HEK293 (cell line): ENCODE measurements around the gene GFI1.
A peak's percentile ranks its signal among the peaks of the same experiment; 100 is the strongest.

Experiments
- CTCF ChIA-PET: fragments of 350-600 bp; formaldehyde crosslinking; extraction: SDS; loops from one replicate; lab custom pipeline; 2021; ENCODE audit warnings: antibody characterized with exemption; lab: Yijun Ruan, JAX
- POLR2A ChIA-PET: fragments of 300-600 bp; formaldehyde crosslinking; extraction: SDS; loops from one replicate; lab custom pipeline; 2020; ENCODE audit warnings: antibody characterized with exemption, inconsistent platforms; lab: Yijun Ruan, JAX
- H3K27ac ChIP-seq: fragments of 200-500 bp; sonication (Bioruptor generic); 2 replicates; pipeline ENCODE4 v1.5.1; 2014; ENCODE audit warnings: low read depth, low read length, control low read depth, inconsistent platforms; ENCODE audit errors: extremely low read depth
- H3K36me3 ChIP-seq, 2 experiments: fragments of 200-500 bp in 1 of 2; sonication (Bioruptor generic) in 1 of 2; 1 replicate in 1 of 2; 2 replicates in 1 of 2; pipeline ENCODE4 v1.5.1; 2014 to 2017; ENCODE audit warnings: inconsistent platforms in 2 of 2, low read length in 2 of 2; ENCODE audit not compliant: control insufficient read depth in 2 of 2, insufficient read depth in 1 of 2
- H3K4me1 ChIP-seq: fragments of 200-500 bp; sonication (Bioruptor generic); 2 replicates; pipeline ENCODE4 v1.5.1; 2014; ENCODE audit warnings: mild to moderate bottlenecking, low read length, inconsistent platforms; ENCODE audit not compliant: control insufficient read depth, insufficient read depth
- H3K4me3 ChIP-seq: 2 replicates; pipeline ENCODE4 v1.5.1; 2011; ENCODE audit warnings: low read depth, mild to moderate bottlenecking, control low read depth, low read length, moderate library complexity
- H3K9me3 ChIP-seq: fragments of 200-500 bp; sonication (Bioruptor generic); 2 replicates; pipeline ENCODE4 v1.5.1; 2014; ENCODE audit warnings: low read depth, low read length, inconsistent platforms; ENCODE audit not compliant: control insufficient read depth, insufficient read depth
- BCL11A ChIP-seq: fragments of 450-650 bp; formaldehyde crosslinking; IDR thresholded peaks from 2 replicates; pipeline ENCODE4 v1.5.1; 2016; ENCODE audit warnings: low read depth, missing biosample characterization, missing genetic modification characterization
- BCL11B ChIP-seq: fragments of 450-650 bp; formaldehyde crosslinking; IDR thresholded peaks from 2 replicates; pipeline ENCODE4 v1.5.1; 2016; ENCODE audit warnings: low read depth, missing biosample characterization, missing genetic modification characterization
- GFI1B ChIP-seq: fragments of 450-650 bp; formaldehyde crosslinking; IDR thresholded peaks from 2 replicates; pipeline ENCODE4 v1.5.1; 2016; ENCODE audit warnings: missing biosample characterization, missing genetic modification characterization
- GLIS2 ChIP-seq: fragments of 450-650 bp; formaldehyde crosslinking; IDR thresholded peaks from 2 replicates; pipeline ENCODE4 v1.5.1; 2016; ENCODE audit warnings: missing biosample characterization, missing genetic modification characterization
- KLF1 ChIP-seq: fragments of 450-650 bp; formaldehyde crosslinking; IDR thresholded peaks from 2 replicates; pipeline ENCODE4 v1.5.1; 2016; ENCODE audit warnings: missing biosample characterization, missing genetic modification characterization
- KLF7 ChIP-seq: fragments of 450-650 bp; formaldehyde crosslinking; IDR thresholded peaks from 2 replicates; pipeline ENCODE4 v1.5.1; 2016; ENCODE audit warnings: missing biosample characterization, missing genetic modification characterization, borderline replicate concordance
- REPIN1 ChIP-seq: fragments of 450-650 bp; formaldehyde crosslinking; IDR thresholded peaks from 2 replicates; pipeline ENCODE4 v1.5.1; 2017; ENCODE audit warnings: missing biosample characterization, missing genetic modification characterization, low read depth
- SP3 ChIP-seq: fragments of 450-650 bp; formaldehyde crosslinking; IDR thresholded peaks from 2 replicates; pipeline ENCODE4 v1.5.1; 2016; ENCODE audit warnings: missing biosample characterization, missing genetic modification characterization
- ZNF133 ChIP-seq: fragments of 450-650 bp; formaldehyde crosslinking; IDR thresholded peaks from 2 replicates; pipeline ENCODE4 v1.5.1; 2016; ENCODE audit warnings: missing biosample characterization, missing genetic modification characterization
- ZNF335 ChIP-seq: fragments of 450-650 bp; formaldehyde crosslinking; conservative IDR thresholded peaks from 2 replicates; pipeline ENCODE4 v1.5.1; 2016; ENCODE audit warnings: missing biosample characterization, missing genetic modification characterization
- ZNF354C ChIP-seq: fragments of 450-650 bp; formaldehyde crosslinking; IDR thresholded peaks from 2 replicates; pipeline ENCODE4 v1.5.1; 2016; ENCODE audit warnings: missing biosample characterization, missing genetic modification characterization, low read depth, borderline replicate concordance
- ZNF596 ChIP-seq: fragments of 450-650 bp; IDR thresholded peaks from 2 replicates; pipeline ENCODE4 v1.5.0; 2018; ENCODE audit warnings: missing biosample characterization, mild to moderate bottlenecking, missing genetic modification characterization, moderate library complexity
- ZNF664 ChIP-seq: fragments of 450-650 bp; formaldehyde crosslinking; IDR thresholded peaks from 2 replicates; pipeline ENCODE4 v1.5.1; 2016; ENCODE audit warnings: missing biosample characterization, missing genetic modification characterization
- ZNF776 ChIP-seq: fragments of 450-650 bp; formaldehyde crosslinking; IDR thresholded peaks from 2 replicates; pipeline ENCODE4 v1.5.0; 2017; ENCODE audit warnings: missing biosample characterization, missing genetic modification characterization, borderline replicate concordance
- ZSCAN16 ChIP-seq: fragments of 450-650 bp; formaldehyde crosslinking; IDR thresholded peaks from 2 replicates; pipeline ENCODE4 v1.5.1; 2016; ENCODE audit warnings: missing biosample characterization, missing genetic modification characterization
- TF ChIP-seq, protein P1 (sequence below): fragments of 450-650 bp; formaldehyde crosslinking; IDR thresholded peaks from 2 replicates; pipeline ENCODE4 v1.5.1; 2017; ENCODE audit warnings: missing biosample characterization, missing genetic modification characterization
- TF ChIP-seq, protein P2 (sequence below): fragments of 450-650 bp; formaldehyde crosslinking; IDR thresholded peaks from 2 replicates; pipeline ENCODE4 v1.5.1; 2016; ENCODE audit warnings: missing biosample characterization, missing genetic modification characterization
- TF ChIP-seq, protein P3 (sequence below): fragments of 450-650 bp; formaldehyde crosslinking; IDR thresholded peaks from 2 replicates; pipeline ENCODE4 v1.5.1; 2017; ENCODE audit warnings: missing biosample characterization, missing genetic modification characterization
- TF ChIP-seq, protein P4 (sequence below): fragments of 450-650 bp; formaldehyde crosslinking; IDR thresholded peaks from 2 replicates; pipeline ENCODE4; 2016; ENCODE audit warnings: missing biosample characterization, missing genetic modification characterization
- TF ChIP-seq, protein P5 (sequence below): fragments of 450-650 bp; formaldehyde crosslinking; IDR thresholded peaks from 2 replicates; pipeline ENCODE4 v1.5.1; 2016; ENCODE audit warnings: missing biosample characterization, missing genetic modification characterization

Gene GFI1

DNA sequence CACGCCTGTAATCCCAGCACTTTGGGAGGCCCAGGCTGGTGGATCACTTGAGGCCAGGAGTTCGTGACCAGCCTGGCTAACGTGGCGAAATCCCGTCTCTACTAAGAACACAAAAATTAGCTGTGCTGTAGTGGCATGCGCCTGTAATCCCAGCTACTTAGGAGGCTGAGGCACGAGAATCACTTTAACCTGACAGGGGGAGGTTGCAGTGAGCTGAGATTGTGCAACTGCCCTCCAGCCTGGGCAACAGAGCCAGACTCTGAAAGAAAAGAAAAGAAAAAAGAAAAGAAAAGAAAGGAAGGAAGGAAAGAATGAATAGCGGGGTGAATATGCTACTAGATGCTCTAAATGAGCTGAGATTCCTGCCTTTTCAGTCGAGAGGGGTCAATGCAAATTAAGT, 7.1 kb downstream of the GFI1 start (continued):
- TF ChIP-seq, protein P1, sequence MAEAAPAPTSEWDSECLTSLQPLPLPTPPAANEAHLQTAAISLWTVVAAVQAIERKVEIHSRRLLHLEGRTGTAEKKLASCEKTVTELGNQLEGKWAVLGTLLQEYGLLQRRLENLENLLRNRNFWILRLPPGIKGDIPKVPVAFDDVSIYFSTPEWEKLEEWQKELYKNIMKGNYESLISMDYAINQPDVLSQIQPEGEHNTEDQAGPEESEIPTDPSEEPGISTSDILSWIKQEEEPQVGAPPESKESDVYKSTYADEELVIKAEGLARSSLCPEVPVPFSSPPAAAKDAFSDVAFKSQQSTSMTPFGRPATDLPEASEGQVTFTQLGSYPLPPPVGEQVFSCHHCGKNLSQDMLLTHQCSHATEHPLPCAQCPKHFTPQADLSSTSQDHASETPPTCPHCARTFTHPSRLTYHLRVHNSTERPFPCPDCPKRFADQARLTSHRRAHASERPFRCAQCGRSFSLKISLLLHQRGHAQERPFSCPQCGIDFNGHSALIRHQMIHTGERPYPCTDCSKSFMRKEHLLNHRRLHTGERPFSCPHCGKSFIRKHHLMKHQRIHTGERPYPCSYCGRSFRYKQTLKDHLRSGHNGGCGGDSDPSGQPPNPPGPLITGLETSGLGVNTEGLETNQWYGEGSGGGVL (tag by site-specific recombination), result no peak
- no peak for TF ChIP-seq BCL11B (tag by site-specific recombination)
- no peak for TF ChIP-seq ZNF776 (tag by site-specific recombination)
- TF ChIP-seq KLF1 (tag by site-specific recombination), result no peak
- no peak for TF ChIP-seq GFI1B (tag by site-specific recombination)
- no peak for TF ChIP-seq ZSCAN16 (tag by site-specific recombination)
- no peak for TF ChIP-seq ZNF335
- TF ChIP-seq, protein P2, sequence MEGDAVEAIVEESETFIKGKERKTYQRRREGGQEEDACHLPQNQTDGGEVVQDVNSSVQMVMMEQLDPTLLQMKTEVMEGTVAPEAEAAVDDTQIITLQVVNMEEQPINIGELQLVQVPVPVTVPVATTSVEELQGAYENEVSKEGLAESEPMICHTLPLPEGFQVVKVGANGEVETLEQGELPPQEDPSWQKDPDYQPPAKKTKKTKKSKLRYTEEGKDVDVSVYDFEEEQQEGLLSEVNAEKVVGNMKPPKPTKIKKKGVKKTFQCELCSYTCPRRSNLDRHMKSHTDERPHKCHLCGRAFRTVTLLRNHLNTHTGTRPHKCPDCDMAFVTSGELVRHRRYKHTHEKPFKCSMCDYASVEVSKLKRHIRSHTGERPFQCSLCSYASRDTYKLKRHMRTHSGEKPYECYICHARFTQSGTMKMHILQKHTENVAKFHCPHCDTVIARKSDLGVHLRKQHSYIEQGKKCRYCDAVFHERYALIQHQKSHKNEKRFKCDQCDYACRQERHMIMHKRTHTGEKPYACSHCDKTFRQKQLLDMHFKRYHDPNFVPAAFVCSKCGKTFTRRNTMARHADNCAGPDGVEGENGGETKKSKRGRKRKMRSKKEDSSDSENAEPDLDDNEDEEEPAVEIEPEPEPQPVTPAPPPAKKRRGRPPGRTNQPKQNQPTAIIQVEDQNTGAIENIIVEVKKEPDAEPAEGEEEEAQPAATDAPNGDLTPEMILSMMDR, result no peak

DNA sequence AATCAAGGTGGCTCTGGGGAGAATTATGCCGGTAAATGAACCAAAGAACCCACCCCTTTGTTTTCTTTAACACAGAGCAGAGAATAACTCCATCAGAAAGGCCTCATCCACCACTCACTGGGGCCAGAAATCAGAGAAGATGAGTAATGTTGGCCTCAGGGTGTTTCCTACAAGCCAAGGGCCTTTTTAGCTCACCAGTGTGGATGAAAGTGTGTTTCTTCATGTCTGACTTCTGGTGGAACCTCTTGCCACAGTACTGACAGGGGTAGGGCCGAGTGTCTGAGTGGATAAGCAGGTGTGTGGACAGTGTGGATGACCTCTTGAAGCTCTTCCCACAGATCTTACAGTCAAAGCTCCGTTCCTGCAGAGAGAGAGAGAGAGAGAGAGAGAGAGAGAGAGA, 8.3 kb downstream of the GFI1 start:
- POLR2A ChIA-PET, result no interaction called here
- TF ChIP-seq GLIS2 (tag by site-specific recombination) (no peak), ZNF596 (tag by site-specific recombination) (peak; percentile 74)
- Histone ChIP-seq H3K4me1 (no peaks in the 10 kb centered on the region), H3K36me3 (peaks cover 0 to 22% of the 10 kb centered on the region in 2 experiments; a peak in 2 of 3 replicates), H3K27ac (no peak overlapping the region), H3K4me3 (no peak overlapping the region), H3K9me3 (no peaks in the 10 kb centered on the region)
- CTCF ChIA-PET, result no interaction called here

DNA sequence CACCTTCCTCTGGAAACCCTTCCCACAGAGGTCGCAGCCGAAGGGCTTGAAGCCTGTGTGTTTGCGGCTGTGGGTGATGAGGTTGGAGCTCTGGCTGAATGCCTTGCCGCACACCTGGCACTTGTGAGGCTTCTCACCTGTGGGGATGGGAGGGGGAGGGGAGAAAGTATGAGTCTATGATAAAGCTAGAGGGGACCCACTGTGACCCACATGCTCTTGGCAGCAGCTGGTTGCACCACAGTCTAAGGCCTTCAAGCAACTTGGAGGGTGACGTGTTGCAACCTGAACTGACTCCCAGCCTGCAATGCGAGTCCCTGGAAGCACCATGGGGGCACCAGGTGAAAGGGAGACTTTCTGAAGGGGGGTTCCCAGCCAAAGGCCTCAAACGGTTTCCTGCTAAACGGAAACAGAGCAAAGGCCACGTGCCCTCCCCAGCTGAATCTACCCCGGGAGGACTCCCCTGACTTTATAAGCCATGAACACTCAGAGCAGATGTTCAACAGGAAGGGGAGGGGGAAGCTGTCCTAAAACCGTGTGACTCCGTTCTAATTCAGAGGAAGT, 10.6 kb downstream of the GFI1 start:
- POLR2A ChIA-PET, result no interaction called here
- CTCF ChIA-PET, result no interaction called here
- TF ChIP-seq, protein P3, sequence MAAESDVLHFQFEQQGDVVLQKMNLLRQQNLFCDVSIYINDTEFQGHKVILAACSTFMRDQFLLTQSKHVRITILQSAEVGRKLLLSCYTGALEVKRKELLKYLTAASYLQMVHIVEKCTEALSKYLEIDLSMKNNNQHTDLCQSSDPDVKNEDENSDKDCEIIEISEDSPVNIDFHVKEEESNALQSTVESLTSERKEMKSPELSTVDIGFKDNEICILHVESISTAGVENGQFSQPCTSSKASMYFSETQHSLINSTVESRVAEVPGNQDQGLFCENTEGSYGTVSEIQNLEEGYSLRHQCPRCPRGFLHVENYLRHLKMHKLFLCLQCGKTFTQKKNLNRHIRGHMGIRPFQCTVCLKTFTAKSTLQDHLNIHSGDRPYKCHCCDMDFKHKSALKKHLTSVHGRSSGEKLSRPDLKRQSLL (tag by site-specific recombination), result no peak
- TF ChIP-seq REPIN1 (no peak), KLF7 (no peak), BCL11A (tag by site-specific recombination) (no peak), ZNF354C (no peak), SP3 (tag by site-specific recombination) (no peak), KLF1 (tag by site-specific recombination) (no peak), ZNF664 (tag by site-specific recombination) (no peak), ZNF133 (tag by site-specific recombination) (no peak)
- TF ChIP-seq, protein P4, sequence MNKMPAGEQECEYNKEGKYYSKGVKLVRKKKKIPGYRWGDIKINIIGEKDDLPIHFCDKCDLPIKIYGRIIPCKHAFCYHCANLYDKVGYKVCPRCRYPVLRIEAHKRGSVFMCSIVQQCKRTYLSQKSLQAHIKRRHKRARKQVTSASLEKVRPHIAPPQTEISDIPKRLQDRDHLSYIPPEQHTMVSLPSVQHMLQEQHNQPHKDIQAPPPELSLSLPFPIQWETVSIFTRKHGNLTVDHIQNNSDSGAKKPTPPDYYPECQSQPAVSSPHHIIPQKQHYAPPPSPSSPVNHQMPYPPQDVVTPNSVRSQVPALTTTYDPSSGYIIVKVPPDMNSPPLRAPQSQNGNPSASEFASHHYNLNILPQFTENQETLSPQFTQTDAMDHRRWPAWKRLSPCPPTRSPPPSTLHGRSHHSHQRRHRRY (tag by site-specific recombination), result no peak
- TF ChIP-seq, protein P5, sequence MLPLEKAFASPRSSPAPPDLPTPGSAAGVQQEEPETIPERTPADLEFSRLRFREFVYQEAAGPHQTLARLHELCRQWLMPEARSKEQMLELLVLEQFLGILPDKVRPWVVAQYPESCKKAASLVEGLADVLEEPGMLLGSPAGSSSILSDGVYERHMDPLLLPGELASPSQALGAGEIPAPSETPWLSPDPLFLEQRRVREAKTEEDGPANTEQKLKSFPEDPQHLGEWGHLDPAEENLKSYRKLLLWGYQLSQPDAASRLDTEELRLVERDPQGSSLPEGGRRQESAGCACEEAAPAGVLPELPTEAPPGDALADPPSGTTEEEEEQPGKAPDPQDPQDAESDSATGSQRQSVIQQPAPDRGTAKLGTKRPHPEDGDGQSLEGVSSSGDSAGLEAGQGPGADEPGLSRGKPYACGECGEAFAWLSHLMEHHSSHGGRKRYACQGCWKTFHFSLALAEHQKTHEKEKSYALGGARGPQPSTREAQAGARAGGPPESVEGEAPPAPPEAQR (tag by site-specific recombination), result no peak
- Histone ChIP-seq H3K27ac (no peak overlapping the region), H3K36me3 (peaks cover 0 to 19% of the 10 kb centered on the region in 2 experiments; a peak in 2 of 3 replicates), H3K9me3 (no peaks in the 10 kb centered on the region), H3K4me1 (no peaks in the 10 kb centered on the region), H3K4me3 (no peak overlapping the region)
